22Rv1 (cell line): ENCODE results near the gene SHC2.
A peak's percentile ranks its signal among the peaks of the same experiment; 100 is the strongest.

ENCODE experiments used
- H3K27ac ChIP-seq: fragments of 450-650 bp; 2 replicates; pipeline ENCODE4 v1.5.1; 2017
- ZFX ChIP-seq: fragments of 450-650 bp; IDR thresholded peaks from 2 replicates; pipeline ENCODE4 v1.6.1; 2017; ENCODE audit warnings: antibody characterized with exemption, borderline replicate concordance
- TF ChIP-seq, protein P1 (sequence below): fragments of 450-650 bp; IDR thresholded peaks from 2 replicates; pipeline ENCODE4 v1.5.1; 2017; ENCODE audit warnings: mild to moderate bottlenecking

Gene SHC2

GRCh38 chr19:460877-461720, at the start of gene SHC2:
SHC2 (minus strand) TSS chr19:461033; CDS start chr19:460996, 37 bp downstream.
- peak within 1 kb of the TSS; percentile 72 for H3K27ac ChIP-seq
- TF ChIP-seq ZFX: no peak
- TF ChIP-seq, protein P1, sequence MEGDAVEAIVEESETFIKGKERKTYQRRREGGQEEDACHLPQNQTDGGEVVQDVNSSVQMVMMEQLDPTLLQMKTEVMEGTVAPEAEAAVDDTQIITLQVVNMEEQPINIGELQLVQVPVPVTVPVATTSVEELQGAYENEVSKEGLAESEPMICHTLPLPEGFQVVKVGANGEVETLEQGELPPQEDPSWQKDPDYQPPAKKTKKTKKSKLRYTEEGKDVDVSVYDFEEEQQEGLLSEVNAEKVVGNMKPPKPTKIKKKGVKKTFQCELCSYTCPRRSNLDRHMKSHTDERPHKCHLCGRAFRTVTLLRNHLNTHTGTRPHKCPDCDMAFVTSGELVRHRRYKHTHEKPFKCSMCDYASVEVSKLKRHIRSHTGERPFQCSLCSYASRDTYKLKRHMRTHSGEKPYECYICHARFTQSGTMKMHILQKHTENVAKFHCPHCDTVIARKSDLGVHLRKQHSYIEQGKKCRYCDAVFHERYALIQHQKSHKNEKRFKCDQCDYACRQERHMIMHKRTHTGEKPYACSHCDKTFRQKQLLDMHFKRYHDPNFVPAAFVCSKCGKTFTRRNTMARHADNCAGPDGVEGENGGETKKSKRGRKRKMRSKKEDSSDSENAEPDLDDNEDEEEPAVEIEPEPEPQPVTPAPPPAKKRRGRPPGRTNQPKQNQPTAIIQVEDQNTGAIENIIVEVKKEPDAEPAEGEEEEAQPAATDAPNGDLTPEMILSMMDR: no peak

DNA sequence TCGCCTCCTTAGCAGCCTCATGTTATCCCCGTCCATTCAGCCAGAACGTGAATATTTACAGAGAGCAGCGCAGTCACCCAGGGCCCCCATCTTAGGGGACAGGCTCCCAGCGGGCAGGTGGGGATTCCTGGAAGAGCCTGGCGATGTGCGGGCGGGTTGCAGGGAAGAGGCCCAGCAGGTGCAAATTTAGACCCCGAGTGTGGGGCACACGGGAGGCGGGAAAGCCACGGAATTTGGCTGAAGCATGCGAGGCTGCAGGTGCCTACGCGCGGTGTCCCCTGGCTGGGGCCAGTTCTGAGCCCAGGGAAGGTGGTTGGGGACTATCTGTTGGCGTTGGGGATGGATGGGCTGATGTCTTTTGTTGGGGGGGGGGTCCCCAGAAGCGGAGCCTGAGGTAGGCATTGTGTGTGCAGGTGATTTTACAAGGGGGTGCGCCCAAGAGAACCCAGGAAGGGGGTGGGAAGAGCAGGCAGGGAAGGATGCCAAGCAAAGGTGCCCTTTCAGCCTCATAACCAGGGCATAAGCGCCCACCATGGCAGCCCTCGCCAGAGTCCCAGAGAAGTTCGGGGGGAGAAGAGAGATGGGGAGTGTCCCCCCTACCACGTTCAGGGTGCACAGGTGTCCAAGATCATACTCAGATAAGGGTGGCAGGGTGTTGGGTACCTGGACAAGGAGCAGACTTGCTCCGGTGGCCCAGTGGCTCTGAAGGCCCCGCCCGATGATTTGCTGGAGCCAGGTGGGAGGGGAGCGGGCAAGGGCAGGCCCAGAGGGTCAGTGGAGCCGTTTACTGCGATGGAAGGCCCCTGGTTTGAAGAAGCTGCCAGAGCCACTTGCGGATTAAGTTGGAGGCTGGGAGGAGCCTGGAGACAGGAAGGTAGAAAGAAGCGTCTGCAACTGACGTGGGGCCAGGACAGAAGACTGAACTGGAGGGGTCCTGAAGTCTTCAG, 47.6 kb upstream of the SHC2 start:
- H3K27ac ChIP-seq: peak overlapping the region; percentile 94
- no peak for TF ChIP-seq ZFX
- TF ChIP-seq, protein P1: no peak

DNA sequence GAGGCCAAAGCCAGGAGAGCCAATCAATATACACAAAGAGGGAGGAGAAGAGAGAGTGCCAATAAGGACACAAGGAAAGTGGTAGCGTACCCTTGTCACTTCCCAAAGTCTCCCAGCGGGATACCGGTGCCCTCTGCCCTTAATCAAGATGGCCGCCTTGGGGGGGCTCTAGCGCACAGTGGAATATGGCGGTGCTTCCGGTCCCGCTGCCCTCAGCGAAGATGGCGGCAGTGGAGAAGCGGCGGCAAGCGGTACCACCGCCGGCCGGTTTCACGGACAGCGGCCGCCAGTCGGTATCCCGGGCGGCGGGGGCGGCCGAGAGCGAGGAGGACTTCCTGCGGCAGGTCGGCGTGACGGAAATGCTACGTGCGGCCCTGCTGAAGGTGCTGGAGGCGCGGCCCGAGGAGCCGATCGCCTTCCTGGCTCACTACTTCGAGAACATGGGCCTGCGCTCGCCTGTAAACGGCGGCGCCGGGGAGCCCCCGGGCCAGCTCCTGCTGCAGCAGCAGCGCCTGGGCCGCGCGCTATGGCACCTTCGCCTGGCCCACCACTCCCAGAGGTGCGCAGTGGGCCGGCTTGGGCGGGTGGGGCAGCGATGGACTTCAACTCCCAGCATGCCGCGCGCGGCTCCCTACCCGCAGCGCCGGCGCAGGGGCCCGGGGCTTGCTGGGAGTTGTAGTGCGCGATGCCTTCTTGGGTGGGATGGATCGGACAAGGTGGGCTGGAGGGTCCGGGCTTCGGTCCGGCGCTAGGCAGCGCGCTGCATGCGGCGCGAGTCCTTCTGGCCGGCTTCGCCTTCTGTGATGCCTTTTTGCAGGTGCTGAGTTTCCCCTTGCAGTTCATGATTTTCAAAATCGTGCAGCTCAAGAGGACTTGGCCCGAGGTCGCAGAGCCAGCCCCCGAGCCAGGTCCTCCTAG, 46.7 kb upstream of the SHC2 start, which contains the start of gene TPGS1:
TPGS1 (plus strand) TSS at position 212 of the 918 bp plus-strand sequence; CDS start at position 222, 10 bp downstream.
- TF ChIP-seq ZFX: no peak
- TF ChIP-seq, protein P1: no peak
- peak within 1 kb of the TSS; percentile 94 for H3K27ac ChIP-seq

DNA sequence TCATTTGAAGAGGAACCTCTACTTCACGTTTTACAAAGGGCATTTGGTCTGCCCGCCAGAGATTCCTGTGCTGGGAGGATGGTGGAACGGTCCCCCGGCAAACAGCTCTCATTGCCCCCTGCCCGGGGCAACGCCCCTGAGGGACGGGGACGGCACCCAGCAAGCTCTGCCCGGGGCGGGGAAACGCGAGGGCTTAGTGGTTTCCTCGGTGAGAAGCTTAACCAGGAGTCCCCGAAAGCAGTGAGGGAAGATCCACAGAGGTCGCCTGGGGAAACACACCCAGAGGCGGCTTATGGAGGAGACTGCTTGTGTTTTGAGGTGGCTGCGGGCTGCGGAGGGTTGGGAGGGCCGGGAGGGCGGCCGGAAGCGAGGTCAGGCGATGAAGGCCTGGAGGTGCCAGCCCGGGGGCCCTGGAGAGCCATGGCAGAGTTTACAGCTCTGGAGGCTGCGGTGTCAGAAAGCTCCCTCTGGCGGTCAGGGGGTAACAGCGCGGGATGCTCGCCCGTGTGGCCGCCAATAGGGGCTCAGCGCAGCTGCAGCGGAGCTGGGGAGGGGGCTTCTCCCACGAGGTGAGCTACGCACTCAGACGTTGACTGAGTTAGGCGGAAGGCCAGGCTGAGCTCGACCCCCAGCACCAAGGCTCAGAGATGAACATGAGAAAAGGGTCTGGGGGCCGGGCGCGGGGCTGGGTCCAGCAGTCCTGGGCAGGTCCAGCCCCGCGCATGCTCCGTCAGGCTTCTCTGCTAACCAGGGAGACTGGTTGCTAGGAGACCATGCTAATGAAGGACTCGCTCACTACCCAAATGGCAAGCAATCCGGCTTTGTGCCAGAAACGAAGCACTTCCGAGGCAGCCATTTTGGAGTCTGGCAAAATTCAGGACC, 45.8 kb upstream of the SHC2 start:
- H3K27ac ChIP-seq: peak overlapping the region; percentile 94
- TF ChIP-seq ZFX: no peak
- TF ChIP-seq, protein P1: peak; percentile 96

DNA sequence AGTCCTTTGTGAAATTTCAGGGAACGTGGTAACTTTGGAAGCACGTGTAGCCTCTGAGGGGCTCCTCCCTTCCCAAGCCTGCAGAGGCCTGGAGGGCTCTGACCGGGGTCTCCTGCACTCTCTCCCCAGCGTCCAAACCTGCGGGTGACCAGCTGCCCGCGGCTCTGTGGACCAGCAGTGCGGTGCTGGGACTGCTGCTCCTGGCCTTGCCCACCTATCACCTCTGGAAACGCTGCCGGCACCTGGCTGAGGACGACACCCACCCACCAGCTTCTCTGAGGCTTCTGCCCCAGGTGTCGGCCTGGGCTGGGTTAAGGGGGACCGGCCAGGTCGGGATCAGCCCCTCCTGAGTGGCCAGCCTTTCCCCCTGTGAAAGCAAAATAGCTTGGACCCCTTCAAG, 43.8 kb upstream of the SHC2 start:
- no peak overlapping the region for H3K27ac ChIP-seq
- TF ChIP-seq, protein P1: no peak
- TF ChIP-seq ZFX: no peak

GRCh38 chr19:501646-502045, 40.8 kb upstream of the SHC2 start:
- TF ChIP-seq, protein P1: no peak
- no peak for TF ChIP-seq ZFX
- H3K27ac ChIP-seq: no peak overlapping the region
